ENCODE data around the gene PCAT6.
A peak's percentile ranks its signal among the peaks of the same experiment; 100 is the strongest.

The PCAT6 gene

DNA sequence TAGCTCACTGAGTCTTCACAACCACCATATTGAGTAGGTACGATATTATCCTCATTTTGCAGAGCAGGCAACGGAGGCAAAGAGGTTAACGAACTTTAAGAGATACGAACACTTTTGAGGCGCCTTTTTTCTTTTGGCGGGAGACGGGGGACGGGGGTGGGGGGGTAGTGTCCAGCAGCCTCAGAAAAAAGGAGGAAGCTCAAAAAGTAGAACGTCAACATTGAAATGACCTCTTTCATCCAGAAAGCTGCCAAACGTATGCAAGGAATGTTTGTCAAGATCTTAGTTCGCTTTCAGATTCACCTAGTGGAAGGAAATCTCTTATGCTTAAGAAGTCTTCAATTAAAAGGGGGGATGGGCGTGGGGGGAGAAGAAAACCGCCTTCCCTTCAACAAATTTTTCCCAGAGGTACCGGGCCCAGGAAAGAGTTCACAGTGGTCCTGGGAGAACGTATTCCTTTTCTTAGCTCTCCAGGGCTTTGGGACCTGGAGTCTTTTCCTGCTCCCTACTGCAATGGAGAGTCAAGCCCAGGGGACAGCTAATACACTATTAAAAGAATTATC lies 1.1 kb upstream of the PCAT6 start:
- TF ChIP-seq, protein P1, sequence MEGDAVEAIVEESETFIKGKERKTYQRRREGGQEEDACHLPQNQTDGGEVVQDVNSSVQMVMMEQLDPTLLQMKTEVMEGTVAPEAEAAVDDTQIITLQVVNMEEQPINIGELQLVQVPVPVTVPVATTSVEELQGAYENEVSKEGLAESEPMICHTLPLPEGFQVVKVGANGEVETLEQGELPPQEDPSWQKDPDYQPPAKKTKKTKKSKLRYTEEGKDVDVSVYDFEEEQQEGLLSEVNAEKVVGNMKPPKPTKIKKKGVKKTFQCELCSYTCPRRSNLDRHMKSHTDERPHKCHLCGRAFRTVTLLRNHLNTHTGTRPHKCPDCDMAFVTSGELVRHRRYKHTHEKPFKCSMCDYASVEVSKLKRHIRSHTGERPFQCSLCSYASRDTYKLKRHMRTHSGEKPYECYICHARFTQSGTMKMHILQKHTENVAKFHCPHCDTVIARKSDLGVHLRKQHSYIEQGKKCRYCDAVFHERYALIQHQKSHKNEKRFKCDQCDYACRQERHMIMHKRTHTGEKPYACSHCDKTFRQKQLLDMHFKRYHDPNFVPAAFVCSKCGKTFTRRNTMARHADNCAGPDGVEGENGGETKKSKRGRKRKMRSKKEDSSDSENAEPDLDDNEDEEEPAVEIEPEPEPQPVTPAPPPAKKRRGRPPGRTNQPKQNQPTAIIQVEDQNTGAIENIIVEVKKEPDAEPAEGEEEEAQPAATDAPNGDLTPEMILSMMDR (IDR thresholded peaks at IDR 0.05): no peak
- Mint-ChIP-seq H3K4me3 (peak overlapping the region; percentile 90), H3K9me3 (no peaks in the 10 kb centered on the region), H3K27me3 (ENCODE audit: low read depth, poor library complexity) (peaks cover 40% of the 10 kb centered on the region), H3K4me1 (peaks cover 61% of the 10 kb centered on the region), H3K27ac (no peak overlapping the region), H3K36me3 (ENCODE audit: low read depth) (peaks cover 6% of the 10 kb centered on the region)
- DNase-seq: no peak

DNA sequence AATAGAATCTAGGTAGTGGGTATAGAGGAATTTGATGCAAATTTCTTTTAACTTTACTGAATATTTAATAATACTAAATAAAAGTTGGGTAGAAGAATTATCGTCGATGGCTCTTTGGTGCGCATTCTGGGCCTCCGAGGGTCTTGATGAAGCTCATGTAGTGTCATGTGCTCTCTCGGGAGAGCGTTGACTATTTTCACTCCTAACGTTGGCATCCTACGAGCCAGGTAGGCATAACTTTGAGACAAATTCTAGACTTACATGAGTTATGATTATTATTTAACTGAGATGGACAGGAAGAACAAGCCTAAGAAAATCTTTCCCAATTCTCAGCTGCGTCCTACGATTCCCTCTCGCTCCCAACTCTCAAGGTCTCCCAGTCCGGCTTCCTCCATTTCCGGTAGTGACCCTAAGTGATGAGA lies 550 bp upstream of the PCAT6 start:
- H3K36me3 Mint-ChIP-seq (ENCODE audit: low read depth): peaks cover 6% of the 10 kb centered on the region
- TF ChIP-seq, protein P1 (IDR thresholded peaks at IDR 0.05): no peak
- peak overlapping the region; percentile 90 for H3K4me3 Mint-ChIP-seq
- peak; percentile 8 for DNase-seq
- H3K27me3 Mint-ChIP-seq (ENCODE audit: low read depth, poor library complexity): peaks cover 45% of the 10 kb centered on the region
- H3K4me1 Mint-ChIP-seq: peaks cover 61% of the 10 kb centered on the region
- H3K9me3 Mint-ChIP-seq: no peaks in the 10 kb centered on the region
- H3K27ac Mint-ChIP-seq: peak overlapping the region; percentile 51

DNA sequence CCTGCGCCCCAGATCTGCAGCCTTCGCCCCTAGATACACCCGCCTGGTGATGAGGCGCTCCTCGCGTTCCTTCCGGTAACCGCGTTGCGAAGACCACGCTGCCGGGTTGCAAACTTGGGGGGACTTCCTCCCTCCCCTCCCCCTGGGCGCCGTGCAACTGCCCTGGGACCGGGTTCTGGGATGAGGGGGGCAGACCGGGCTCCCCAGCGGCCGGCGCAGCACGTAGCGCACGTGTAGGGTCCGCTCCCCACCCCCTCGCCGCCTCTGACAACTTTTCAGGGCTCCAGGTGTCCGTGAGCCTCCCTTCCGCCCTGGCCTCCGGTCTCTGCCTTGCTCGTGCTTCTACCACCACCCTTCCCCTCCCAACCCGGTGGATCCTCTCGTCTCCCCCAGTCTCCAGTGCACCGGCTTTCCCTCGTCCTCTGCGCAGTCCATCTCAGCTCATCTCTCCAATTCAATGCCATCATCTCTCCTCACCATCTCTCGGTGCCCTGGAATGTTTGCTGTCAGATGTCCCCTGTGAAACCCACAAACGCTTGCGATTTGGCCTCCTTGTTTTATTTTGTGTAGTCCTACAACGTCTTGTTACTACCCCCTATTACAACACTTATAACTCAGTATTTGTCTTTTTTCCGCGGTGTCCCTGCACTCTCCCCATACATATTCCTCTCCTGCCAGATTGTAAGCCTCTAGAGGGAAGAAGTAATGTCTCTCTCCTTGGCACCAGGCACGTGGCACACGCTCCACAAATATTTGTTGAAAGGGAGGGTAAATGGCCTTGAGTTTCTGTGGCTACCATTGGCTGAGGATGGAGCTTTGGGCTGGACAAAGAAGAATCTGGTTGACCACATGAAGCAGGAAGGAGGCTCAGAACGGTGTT lies 782 bp downstream of the PCAT6 start:
- peaks cover 47% of the 10 kb centered on the region for H3K27me3 Mint-ChIP-seq (ENCODE audit: low read depth, poor library complexity)

DNA sequence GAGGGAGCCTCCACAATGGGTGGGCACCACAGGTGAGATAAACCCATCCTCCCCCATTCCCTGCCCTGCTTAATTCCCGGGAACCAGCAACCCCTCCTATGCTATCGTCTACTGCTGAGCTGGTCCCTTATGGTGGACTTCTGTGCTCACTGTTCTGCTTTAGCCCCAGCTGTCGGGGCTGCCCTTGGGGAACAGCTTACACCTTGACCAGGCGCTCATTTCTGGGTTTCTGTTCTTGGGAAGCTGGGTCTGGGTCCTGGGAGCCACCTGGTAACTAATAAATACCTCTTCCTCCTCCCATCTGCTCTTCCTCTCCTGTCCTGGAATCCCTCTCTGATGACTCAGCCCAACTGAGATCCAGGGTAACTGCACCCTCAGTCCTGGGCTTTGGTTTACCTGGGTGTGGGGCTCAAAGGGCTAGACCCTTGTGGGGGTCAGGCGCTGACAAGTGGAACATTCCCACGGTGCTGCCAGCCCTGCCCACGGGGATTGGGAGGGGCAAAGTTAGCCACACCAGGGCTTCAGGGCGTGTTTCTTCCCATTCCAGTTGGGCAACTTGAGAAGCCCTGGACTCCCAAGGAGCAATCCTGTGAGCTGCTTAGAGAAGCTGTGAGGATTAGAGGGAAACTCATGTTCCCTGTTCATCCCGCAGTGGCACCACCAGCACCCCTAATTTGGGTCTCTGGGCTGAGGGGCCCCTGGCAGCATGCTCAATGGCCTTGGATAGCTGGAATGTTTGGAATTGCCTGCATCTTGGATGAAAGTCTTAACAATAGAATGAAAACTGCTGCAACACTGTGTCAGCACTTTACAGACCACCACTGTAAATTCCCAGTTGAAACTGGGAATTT lies 1.6 kb downstream of the PCAT6 start:
- Mint-ChIP-seq H3K4me3 (peak overlapping the region; percentile 90), H3K27me3 (ENCODE audit: low read depth, poor library complexity) (peaks cover 50% of the 10 kb centered on the region), H3K36me3 (ENCODE audit: low read depth) (peaks cover 6% of the 10 kb centered on the region), H3K27ac (peak overlapping the region; percentile 71), H3K9me3 (no peaks in the 10 kb centered on the region), H3K4me1 (peaks cover 50% of the 10 kb centered on the region)
- TF ChIP-seq, protein P1 (IDR thresholded peaks at IDR 0.05): no peak
- DNase-seq: no peak

More for the DNA sequence above, 782 bp downstream of the PCAT6 start:
- DNase-seq: peak; percentile 29
- Mint-ChIP-seq H3K9me3 (no peaks in the 10 kb centered on the region), H3K27ac (peak overlapping the region; percentile 93), H3K4me3 (peak overlapping the region; percentile 90), H3K4me1 (peaks cover 50% of the 10 kb centered on the region), H3K36me3 (ENCODE audit: low read depth) (peaks cover 6% of the 10 kb centered on the region)
- TF ChIP-seq, protein P1 (IDR thresholded peaks at IDR 0.05): no peak

DNA sequence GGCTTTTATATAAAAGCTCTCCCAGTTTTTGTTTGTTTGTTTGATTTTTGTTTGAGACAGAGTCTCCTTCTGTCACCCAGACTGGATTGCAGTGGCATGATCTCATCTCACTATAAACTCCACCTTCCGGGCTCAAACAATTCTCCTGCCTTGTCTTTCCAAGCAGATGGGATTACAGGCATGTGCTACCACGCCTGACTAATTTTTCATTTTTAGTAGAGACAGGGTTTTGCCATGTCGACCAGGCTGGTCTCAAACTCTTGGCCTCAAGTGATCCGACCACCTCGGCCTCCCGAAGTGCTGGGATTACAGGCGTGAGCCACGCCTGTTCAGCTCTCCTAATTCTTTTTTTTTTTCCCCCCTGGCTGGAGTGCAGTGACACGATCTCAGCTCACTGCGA lies 4.4 kb downstream of the PCAT6 start:
- Mint-ChIP-seq H3K36me3 (ENCODE audit: low read depth) (peaks cover 6% of the 10 kb centered on the region), H3K9me3 (no peaks in the 10 kb centered on the region), H3K27me3 (ENCODE audit: low read depth, poor library complexity) (peaks cover 48% of the 10 kb centered on the region), H3K4me1 (peaks cover 32% of the 10 kb centered on the region), H3K4me3 (no peak overlapping the region), H3K27ac (no peak overlapping the region)
- no peak for DNase-seq
- TF ChIP-seq, protein P1 (IDR thresholded peaks at IDR 0.05): no peak
